Activated naive CD8-positive, alpha-beta T cell (primary cell): ENCODE measurements around the gene ADCY3.

ENCODE experiments used
- H3K27ac Mint-ChIP-seq: one replicate; pipeline ENCODE4 v1.8.0; 2021; ENCODE audit warnings: mixed read lengths
- H3K27me3 Mint-ChIP-seq: one replicate; pipeline ENCODE4 v1.8.0; 2021; ENCODE audit warnings: mixed read lengths
- H3K36me3 Mint-ChIP-seq: one replicate; pipeline ENCODE4 v1.8.0; 2021; ENCODE audit warnings: mixed read lengths
- H3K4me1 Mint-ChIP-seq: one replicate; pipeline ENCODE4 v1.8.0; 2021; ENCODE audit warnings: low read depth, mixed read lengths
- H3K4me3 Mint-ChIP-seq: one replicate; pipeline ENCODE4 v1.8.0; 2021; ENCODE audit warnings: mild to moderate bottlenecking, mixed read lengths
- H3K9me3 Mint-ChIP-seq: one replicate; pipeline ENCODE4 v1.8.0; 2021; ENCODE audit warnings: low read depth, mixed read lengths

The ADCY3 gene

GRCh38 chr2:24771061-24771460, 149.0 kb downstream of the ADCY3 start:
- peaks cover 11% of the 10 kb centered on the region for H3K36me3 Mint-ChIP-seq
- H3K27ac Mint-ChIP-seq = no peak overlapping the region
- H3K27me3 Mint-ChIP-seq = no peaks in the 10 kb centered on the region
- H3K9me3 Mint-ChIP-seq = no peaks in the 10 kb centered on the region
- H3K4me3 Mint-ChIP-seq = no peak overlapping the region
- peaks cover 5% of the 10 kb centered on the region for H3K4me1 Mint-ChIP-seq
